GM23338 (cell line): ENCODE data around the gene MACF1. TPM values are rescaled to one million over a fixed set of nuclear protein-coding genes. Genes with fewer than 3 reads are reported as not detected.
A peak's percentile ranks its signal among the peaks of the same experiment; 100 is the strongest.
"Not testable (repeated sequence)": the region's sequence is repeated elsewhere in the genome, so short reads cannot be mapped to it uniquely, and the experiment has no call there.

Experiments
- ATAC-seq: fragments of 200-7000 bp; cut with Tn5 transposase; 3 replicates; pipeline ENCODE4 v1.9.1; 2020
- DNase-seq: peaks from one replicate; pipeline ENCODE4 v3.0.0-alpha.2; 2015; ENCODE audit warnings: low spot score
- H2AFZ ChIP-seq: fragments of 200-600 bp; sonication (generic); 2 replicates; pipeline ENCODE4 v1.8.0; 2016; ENCODE audit warnings: antibody characterized with exemption, mild to moderate bottlenecking, moderate library complexity
- H3F3A ChIP-seq: fragments of 200-600 bp; sonication (generic); replicated peaks from 2 replicates; pipeline ENCODE4 v1.8.0; 2017; ENCODE audit warnings: antibody characterized with exemption, mixed run types, low read depth
- H3K27ac ChIP-seq: fragments of 200-600 bp; sonication (generic); 2 replicates; pipeline ENCODE4 v1.6.1; 2016; ENCODE audit warnings: low read depth
- H3K27me3 ChIP-seq: fragments of 200-600 bp; sonication (generic); 2 replicates; pipeline ENCODE4 v1.8.0; 2016; ENCODE audit warnings: mild to moderate bottlenecking, mixed run types, moderate library complexity; ENCODE audit not compliant: insufficient read depth
- H3K36me3 ChIP-seq: fragments of 200-600 bp; sonication (generic); 2 replicates; pipeline ENCODE4 v1.8.0; 2016; ENCODE audit warnings: mild to moderate bottlenecking; ENCODE audit not compliant: insufficient read depth
- H3K4me1 ChIP-seq: fragments of 200-600 bp; sonication (generic); 2 replicates; pipeline ENCODE4 v1.8.0; 2016; ENCODE audit warnings: mild to moderate bottlenecking, moderate library complexity; ENCODE audit not compliant: insufficient read depth
- H3K4me2 ChIP-seq: fragments of 200-600 bp; sonication (generic); 2 replicates; pipeline ENCODE4 v1.7.1; 2017; ENCODE audit warnings: mixed run types
- H3K4me3 ChIP-seq: fragments of 200-600 bp; sonication (generic); 2 replicates; pipeline ENCODE4 v1.6.1; 2016; ENCODE audit warnings: mixed run types
- H3K79me2 ChIP-seq: fragments of 200-600 bp; sonication (generic); replicated peaks from 2 replicates; pipeline ENCODE4 v1.8.0; 2017; ENCODE audit warnings: mild to moderate bottlenecking; ENCODE audit not compliant: insufficient read depth
- H3K9me2 ChIP-seq: fragments of 200-600 bp; sonication (generic); 2 replicates; pipeline ENCODE4 v1.8.0; 2017; ENCODE audit not compliant: insufficient read depth
- H4K20me1 ChIP-seq: fragments of 200-600 bp; sonication (generic); replicated peaks from 2 replicates; pipeline ENCODE4 v1.8.0; 2017; ENCODE audit warnings: mild to moderate bottlenecking; ENCODE audit not compliant: insufficient read depth
- H3K27ac Mint-ChIP-seq: 2 replicates; pipeline ENCODE4 v1.8.0; 2020; ENCODE audit warnings: inconsistent platforms, mild to moderate bottlenecking, moderate library complexity, mixed read lengths
- H3K27me3 Mint-ChIP-seq: 3 replicates; pipeline ENCODE4 v1.8.0; 2022; ENCODE audit warnings: low read depth, mild to moderate bottlenecking, moderate library complexity, mixed read lengths, inconsistent platforms; ENCODE audit not compliant: insufficient read depth, poor library complexity
- H3K36me3 Mint-ChIP-seq: 3 replicates; pipeline ENCODE4 v1.8.0; 2021; ENCODE audit warnings: low read depth, mild to moderate bottlenecking, inconsistent platforms, moderate library complexity, mixed read lengths
- H3K4me1 Mint-ChIP-seq: 3 replicates; pipeline ENCODE4 v1.8.0; 2020; ENCODE audit warnings: mild to moderate bottlenecking, inconsistent platforms, mixed read lengths
- H3K4me3 Mint-ChIP-seq: 3 replicates; pipeline ENCODE4 v1.8.0; 2021; ENCODE audit warnings: moderate library complexity, mild to moderate bottlenecking, inconsistent platforms, mixed read lengths
- H3K9me3 Mint-ChIP-seq: 3 replicates; pipeline ENCODE4 v1.8.0; 2020; ENCODE audit warnings: moderate library complexity, mild to moderate bottlenecking, inconsistent platforms, mixed read lengths
- ETS1 ChIP-seq: IDR thresholded peaks from 2 replicates; pipeline ENCODE4 v1.6.1; 2016; ENCODE audit warnings: antibody characterized with exemption
- EZH2 ChIP-seq: fragments of 200-600 bp; sonication (generic); IDR thresholded peaks from one replicate; pipeline ENCODE4 v1.8.0; 2017; ENCODE audit warnings: antibody characterized with exemption, mild to moderate bottlenecking, low read depth; ENCODE audit not compliant: unreplicated experiment
- EZH2phosphoT487 ChIP-seq: fragments of 200-600 bp; sonication (generic); IDR thresholded peaks from one replicate; pipeline ENCODE4 v1.8.1; 2018; ENCODE audit warnings: antibody characterized with exemption; ENCODE audit not compliant: unreplicated experiment
- POLR2AphosphoS5 ChIP-seq: IDR thresholded peaks from 2 replicates; pipeline ENCODE4 v1.6.1; 2016; ENCODE audit warnings: antibody characterized with exemption, low read depth
- STAT1 ChIP-seq: IDR thresholded peaks from one replicate; pipeline ENCODE4 v1.6.1; 2016; ENCODE audit warnings: antibody characterized with exemption; ENCODE audit not compliant: unreplicated experiment
- ZNF114 ChIP-seq: fragments of 250-450 bp; sonication (Bioruptor Pico); IDR thresholded peaks from 2 replicates; pipeline ENCODE4 v1.5.0; 2020; ENCODE audit warnings: mild to moderate bottlenecking, moderate library complexity
- ZNF331 ChIP-seq: fragments of 250-450 bp; sonication (Bioruptor Pico); IDR thresholded peaks from 2 replicates; pipeline ENCODE4 v1.5.0; 2020; ENCODE audit warnings: low read depth, mild to moderate bottlenecking, moderate library complexity
- polyA plus RNA-seq: library from polyadenylated mRNA; unstranded; fragments of >200 nt; fragmentation: Nextera tagmentation; extraction: Ambion mirVana; gene quantifications from 2 replicates; pipeline ENCODE4 v1.2.1, GENCODE V29; 2016
- total RNA-seq: library from RNA; depleted of rRNA; stranded (reverse); fragments of >200 nt; shearing (Covaris generic); gene quantifications from 2 replicates; pipeline ENCODE4 v1.2.3, GENCODE V29; 2014

The MACF1 gene
- total and polyA plus RNA-seq, 2 experiments from 2014 or later: 104 to 399 TPM

DNA sequence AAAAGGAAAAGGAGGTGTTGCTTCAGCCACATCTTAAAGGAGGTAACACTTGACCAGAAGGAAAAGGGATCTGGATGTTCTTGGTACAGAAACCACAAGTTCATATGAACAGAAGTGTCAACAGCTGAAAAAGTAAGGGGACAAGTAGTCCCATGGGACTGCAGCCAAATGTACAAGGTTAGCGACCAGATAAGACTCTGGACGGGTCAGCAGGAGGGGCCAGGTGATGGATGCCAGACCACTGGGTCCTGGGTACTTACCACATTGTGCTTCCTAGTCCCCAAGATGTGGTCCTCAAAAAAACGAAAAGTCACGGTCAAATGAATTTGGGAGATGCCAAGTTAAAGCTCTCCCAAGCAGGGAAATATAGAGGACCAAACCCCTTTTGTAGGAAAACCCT lies 270.3 kb downstream of the MACF1 start:
- no peak overlapping the region for H3K27ac ChIP-seq
- ATAC-seq: no peak
- no peaks in the 10 kb centered on the region for H3K79me2 ChIP-seq
- H3K36me3 ChIP-seq: peaks cover 18% of the 10 kb centered on the region
- H3K4me1 ChIP-seq: no peaks in the 10 kb centered on the region
- peaks cover 17% of the 10 kb centered on the region for H3K27me3 Mint-ChIP-seq
- no peak for TF ChIP-seq STAT1
- TF ChIP-seq EZH2phosphoT487: no peak
- TF ChIP-seq ZNF114: no peak
- no peak for TF ChIP-seq EZH2
- no peak for TF ChIP-seq ZNF331
- no peak for TF ChIP-seq ETS1
- no peak for TF ChIP-seq POLR2AphosphoS5
- H2AFZ ChIP-seq: no peak overlapping the region
- H3K9me2 ChIP-seq: no peaks in the 10 kb centered on the region
- H3K4me1 Mint-ChIP-seq: no peaks in the 10 kb centered on the region
- H3K9me3 Mint-ChIP-seq: no peaks in the 10 kb centered on the region
- H3K4me3 Mint-ChIP-seq: no peak overlapping the region
- H4K20me1 ChIP-seq: peaks cover 10% of the 10 kb centered on the region; the same call in 1 of the 2 replicates
- peaks cover 47% of the 10 kb centered on the region for H3K36me3 Mint-ChIP-seq
- no peak overlapping the region for H3K27ac Mint-ChIP-seq
- no peaks in the 10 kb centered on the region for H3K27me3 ChIP-seq
- H3F3A ChIP-seq: peaks cover 4% of the 10 kb centered on the region; the same call in 1 of the 2 replicates
- H3K4me3 ChIP-seq: no peak overlapping the region
- DNase-seq: no peak
- H3K4me2 ChIP-seq: no peak overlapping the region

DNA sequence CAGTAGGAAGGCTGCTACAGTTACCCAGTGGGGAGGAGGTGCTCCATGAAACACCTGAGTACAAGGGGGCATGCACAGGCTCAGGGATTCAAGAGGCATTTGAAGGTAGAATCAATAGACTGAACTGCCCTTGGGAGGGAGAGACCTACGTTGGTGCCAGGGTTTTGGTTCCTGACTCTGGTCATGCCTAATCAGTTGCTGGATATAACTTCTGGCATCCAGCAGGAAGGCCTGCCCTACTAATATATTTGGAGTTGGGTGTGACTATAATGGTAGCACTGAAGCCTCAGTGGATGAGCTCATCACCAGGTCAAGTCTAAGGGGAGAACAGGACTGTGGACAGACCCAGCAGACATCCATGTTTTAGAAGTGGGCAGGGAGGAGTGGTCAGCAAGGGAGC lies 271.1 kb downstream of the MACF1 start:
- H3K36me3 ChIP-seq: peaks cover 17% of the 10 kb centered on the region
- H3K27ac Mint-ChIP-seq: not testable (repeated sequence)

GRCh38 chr1:39478126-39478915 lies 273.8 kb downstream of the MACF1 start:
- Mint-ChIP-seq H3K27me3 (peaks cover 18% of the 10 kb centered on the region), H3K36me3 (peaks cover 52% of the 10 kb centered on the region), H3K4me3 (no peak overlapping the region), H3K9me3 (no peaks in the 10 kb centered on the region), H3K27ac (peak overlapping the region; percentile 73), H3K4me1 (no peaks in the 10 kb centered on the region)
- Histone ChIP-seq H3K4me3 (no peak overlapping the region), H2AFZ (no peak overlapping the region), H3K27me3 (no peaks in the 10 kb centered on the region), H3K4me2 (no peak overlapping the region), H3K36me3 (peaks cover 19% of the 10 kb centered on the region), H3F3A (no peaks in the 10 kb centered on the region; the same call in 1 of the 2 replicates), H3K27ac (0 out of 2 replicates have a peak overlapping the region, but pooled peaks have one; percentile 0), H3K79me2 (no peaks in the 10 kb centered on the region), H3K4me1 (no peaks in the 10 kb centered on the region), H4K20me1 (peaks cover 10% of the 10 kb centered on the region; the same call in 1 of the 2 replicates), H3K9me2 (no peaks in the 10 kb centered on the region)
- ATAC-seq (no peak), DNase-seq (no peak)
- TF ChIP-seq ZNF114 (no peak), STAT1 (no peak), ETS1 (no peak), EZH2phosphoT487 (no peak), EZH2 (no peak)

More for the DNA sequence above, 271.1 kb downstream of the MACF1 start:
- ATAC-seq, H3K4me1 ChIP-seq, H3K27me3 ChIP-seq, H3K4me3 Mint-ChIP-seq, DNase-seq, H3K4me1 Mint-ChIP-seq, H3K4me3 ChIP-seq, H4K20me1 ChIP-seq, H3K9me3 Mint-ChIP-seq, H3K79me2 ChIP-seq, H3K27ac ChIP-seq, H3K9me2 ChIP-seq, H3K4me2 ChIP-seq, H2AFZ ChIP-seq, H3F3A ChIP-seq: not testable (repeated sequence)
- Mint-ChIP-seq H3K36me3 (peaks cover 47% of the 10 kb centered on the region), H3K27me3 (peaks cover 18% of the 10 kb centered on the region)
